ENCODE measurements around the gene HOXB2.

HOXB2 gene

GRCh38 chr17:48494335-48494734 is 50.6 kb downstream of the HOXB2 start:
- in situ Hi-C loops (cut with MboI; ENCODE audit: low sequenced_read_pairs) = no loop called here
